HG03469 (cell line): ENCODE results near the gene BTN1A1.
"Not testable (repeated sequence)": the region's sequence is repeated elsewhere in the genome, so short reads cannot be mapped to it uniquely, and the experiment has no call there.

ENCODE experiments used
- ATAC-seq: cut with Tn5 transposase; IDR thresholded peaks from one replicate; pipeline ENCODE4 v1.9.1; 2021; ENCODE audit warnings: mild to moderate bottlenecking, moderate library complexity, moderate number of reproducible peaks; ENCODE audit not compliant: unreplicated experiment

BTN1A1 gene, protein sequence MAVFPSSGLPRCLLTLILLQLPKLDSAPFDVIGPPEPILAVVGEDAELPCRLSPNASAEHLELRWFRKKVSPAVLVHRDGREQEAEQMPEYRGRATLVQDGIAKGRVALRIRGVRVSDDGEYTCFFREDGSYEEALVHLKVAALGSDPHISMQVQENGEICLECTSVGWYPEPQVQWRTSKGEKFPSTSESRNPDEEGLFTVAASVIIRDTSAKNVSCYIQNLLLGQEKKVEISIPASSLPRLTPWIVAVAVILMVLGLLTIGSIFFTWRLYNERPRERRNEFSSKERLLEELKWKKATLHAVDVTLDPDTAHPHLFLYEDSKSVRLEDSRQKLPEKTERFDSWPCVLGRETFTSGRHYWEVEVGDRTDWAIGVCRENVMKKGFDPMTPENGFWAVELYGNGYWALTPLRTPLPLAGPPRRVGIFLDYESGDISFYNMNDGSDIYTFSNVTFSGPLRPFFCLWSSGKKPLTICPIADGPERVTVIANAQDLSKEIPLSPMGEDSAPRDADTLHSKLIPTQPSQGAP

GRCh38 chr6:26500102-26500501 is at the start of gene BTN1A1:
BTN1A1 (plus strand) TSS chr6:26500303; CDS start chr6:26501287, 984 bp downstream.
- no peak for ATAC-seq

DNA sequence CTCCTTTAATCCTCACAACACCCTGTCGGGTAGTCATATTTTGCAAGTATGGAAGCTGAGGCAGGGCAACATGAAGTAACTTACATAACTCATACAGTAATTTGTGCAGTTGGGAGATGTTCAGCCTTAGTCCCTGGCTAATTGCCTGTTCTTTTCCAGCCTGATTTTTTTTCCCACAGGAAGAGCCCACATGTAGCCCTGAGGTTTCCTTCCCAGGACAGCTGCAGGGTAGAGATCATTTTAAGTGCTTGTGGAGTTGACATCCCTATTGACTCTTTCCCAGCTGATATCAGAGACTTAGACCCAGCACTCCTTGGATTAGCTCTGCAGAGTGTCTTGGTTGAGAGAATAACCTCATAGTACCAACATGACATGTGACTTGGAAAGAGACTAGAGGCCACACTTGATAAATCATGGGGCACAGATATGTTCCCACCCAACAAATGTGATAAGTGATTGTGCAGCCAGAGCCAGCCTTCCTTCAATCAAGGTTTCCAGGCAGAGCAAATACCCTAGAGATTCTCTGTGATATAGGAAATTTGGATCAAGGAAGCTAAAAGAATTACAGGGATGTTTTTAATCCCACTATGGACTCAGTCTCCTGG is 47.4 kb upstream of the BTN1A1 start:
- no peak for ATAC-seq

DNA sequence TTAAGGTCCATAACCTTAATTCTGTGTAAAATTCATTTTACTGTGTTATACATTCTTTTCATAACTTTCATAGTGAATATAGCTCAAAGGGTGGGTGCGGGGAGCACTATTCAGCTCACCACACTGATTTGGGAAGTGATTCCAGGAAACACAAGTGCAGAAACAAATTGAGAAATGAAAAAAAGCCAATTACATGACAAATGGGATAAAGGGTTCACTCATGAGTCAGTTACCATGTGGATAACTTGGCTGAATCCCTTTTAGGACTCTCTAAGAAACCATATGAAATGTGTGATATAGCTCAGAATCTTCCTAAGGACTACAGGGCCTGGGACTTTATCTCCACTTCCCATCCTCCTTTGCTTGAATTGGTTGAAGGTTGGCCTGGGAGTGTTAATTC is 45.5 kb upstream of the BTN1A1 start:
- no peak for ATAC-seq

DNA sequence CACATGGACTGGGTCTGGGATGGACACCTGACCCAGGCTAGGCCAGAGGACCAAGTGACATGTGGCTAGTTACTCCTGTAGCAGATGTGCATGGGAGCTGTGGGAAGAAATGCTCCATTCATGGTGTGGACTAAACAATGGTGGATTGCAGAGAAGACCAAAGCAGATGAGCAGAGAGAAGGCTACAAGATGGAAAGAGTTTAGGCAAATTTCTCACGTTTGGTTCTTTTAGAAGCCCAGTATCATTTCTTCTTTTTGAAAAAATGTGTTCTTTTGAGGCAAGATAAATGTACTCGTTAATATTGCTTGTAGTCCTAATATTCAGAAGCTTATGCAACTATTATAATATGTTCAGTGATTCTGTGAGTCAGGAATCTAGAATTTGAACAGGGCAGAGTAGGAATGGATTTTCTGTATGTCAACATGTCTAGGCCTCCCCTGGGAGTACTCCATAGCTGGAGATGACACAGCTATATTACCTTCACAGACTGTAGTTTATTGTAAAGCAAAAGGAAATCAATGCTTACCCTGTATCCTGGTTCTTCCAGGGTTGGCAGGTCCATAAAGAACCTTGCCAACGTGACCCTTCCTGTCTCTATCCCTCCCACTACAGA is 44.6 kb upstream of the BTN1A1 start:
- no peak for ATAC-seq

DNA sequence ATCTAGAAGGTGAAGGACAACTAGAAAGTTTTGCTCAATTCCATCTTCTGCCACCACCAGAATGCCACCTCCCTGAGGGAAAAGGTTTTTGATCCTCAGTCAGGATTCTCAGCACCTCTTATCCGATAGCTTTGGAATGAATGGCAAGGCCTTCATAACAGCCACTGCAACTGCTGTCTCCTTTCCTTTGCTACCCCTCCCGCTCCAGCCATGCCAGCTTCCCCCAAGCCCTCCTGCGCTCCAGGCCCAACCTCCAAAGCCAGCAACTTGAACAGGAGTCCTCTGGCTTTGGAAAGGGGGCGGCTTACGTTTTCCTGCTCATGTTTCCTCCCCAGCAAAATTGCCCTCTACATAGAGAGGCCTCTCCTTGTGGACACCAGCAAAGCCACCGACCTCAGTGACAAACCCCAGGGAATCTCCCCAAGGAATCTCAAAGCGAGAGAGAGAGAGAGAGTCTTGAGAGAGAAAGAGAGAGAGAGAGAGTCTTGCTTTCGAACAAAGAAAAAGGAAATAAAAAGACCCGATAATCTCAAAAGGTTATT is 42.8 kb upstream of the BTN1A1 start:
- peak; percentile 9 for ATAC-seq

- ATAC-seq: peak; percentile 85
These were observed 42.1 kb upstream of the BTN1A1 start, which contains the start of gene BTN2A1 for GRCh38 chr6:26457806-26458688. BTN2A1 (plus strand) TSS chr6:26457955; CDS start chr6:26458637, 682 bp downstream.

GRCh38 chr6:26459023-26459810 is 40.9 kb upstream of the BTN1A1 start:
- ATAC-seq: no peak

DNA sequence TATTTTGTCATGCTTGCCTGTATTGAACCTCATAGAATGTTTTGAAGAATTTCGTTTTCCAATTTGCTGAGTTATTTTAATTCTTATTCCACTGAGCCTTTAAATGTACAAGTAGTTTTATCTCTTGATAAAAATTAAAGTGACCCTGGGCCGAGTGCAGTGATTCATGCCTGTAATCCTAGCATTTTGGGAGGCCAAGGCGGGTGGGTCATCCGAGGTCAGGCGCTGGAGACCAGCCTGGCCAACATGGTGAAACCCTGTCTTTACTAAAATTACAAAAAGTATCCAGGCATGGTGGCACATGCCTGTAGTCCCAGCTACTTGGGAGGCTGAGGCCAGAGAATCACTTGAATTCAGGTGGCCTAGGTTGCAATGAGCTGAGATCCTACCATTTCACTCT is 38.8 kb upstream of the BTN1A1 start:
- not testable (repeated sequence) for ATAC-seq

DNA sequence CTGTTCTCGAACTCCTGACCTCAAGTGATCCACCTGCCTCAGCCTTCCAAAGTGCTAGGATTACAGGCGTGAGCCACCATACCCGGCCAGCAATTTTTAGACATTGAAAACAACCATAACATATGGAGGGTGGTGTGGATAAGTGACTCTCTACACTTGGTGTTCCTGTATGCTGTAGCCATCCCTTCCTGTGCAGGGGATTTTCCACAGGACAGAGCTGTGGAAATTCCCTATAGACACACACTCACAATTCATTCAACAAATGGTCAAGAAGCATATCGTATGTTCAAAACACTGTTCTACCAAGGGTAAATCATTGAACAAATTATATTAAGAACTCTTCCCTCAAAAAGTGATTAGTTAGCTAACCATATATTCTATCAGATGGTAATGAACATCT is 36.1 kb upstream of the BTN1A1 start:
- no peak for ATAC-seq

GRCh38 chr6:26464416-26465131 is 35.5 kb upstream of the BTN1A1 start:
- ATAC-seq: no peak

DNA sequence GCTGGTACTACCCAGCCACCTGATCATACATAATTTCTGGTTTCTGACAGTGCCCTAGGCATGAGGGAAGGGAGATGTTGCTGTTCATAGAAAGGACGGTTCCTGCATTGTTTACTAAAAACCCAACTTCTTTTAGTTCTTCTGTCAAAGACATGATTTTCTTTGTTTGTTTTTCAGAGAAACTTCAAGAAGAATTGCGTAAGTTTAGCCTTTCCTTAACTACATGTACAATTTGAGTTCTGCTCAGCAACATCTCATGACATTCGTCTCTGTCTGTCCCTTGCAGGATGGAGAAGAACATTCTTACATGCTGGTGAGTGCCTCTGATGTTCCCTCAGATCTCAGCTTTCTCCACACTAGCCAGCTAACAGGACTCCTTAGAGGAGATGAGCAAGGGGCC is 34.3 kb upstream of the BTN1A1 start:
- ATAC-seq: no peak

DNA sequence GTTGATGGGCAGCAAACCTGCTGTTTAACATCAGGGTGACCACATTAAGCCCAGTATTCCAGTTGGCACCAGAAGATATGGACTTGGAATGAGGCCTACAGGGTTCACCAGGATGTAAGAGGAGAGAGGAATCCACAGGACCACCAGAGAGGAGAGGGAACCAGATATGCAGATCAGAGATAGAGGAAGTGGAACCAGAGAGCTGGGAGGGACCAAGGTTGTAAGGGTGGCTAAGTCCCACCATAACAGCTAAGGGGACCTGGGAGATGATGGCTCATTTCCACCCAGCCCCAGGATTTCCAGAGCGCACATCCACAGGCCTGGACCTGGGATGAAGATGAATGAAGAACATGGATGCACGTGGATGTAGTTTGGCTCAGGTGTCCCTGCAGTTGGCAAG is 31.3 kb upstream of the BTN1A1 start:
- ATAC-seq: no peak

DNA sequence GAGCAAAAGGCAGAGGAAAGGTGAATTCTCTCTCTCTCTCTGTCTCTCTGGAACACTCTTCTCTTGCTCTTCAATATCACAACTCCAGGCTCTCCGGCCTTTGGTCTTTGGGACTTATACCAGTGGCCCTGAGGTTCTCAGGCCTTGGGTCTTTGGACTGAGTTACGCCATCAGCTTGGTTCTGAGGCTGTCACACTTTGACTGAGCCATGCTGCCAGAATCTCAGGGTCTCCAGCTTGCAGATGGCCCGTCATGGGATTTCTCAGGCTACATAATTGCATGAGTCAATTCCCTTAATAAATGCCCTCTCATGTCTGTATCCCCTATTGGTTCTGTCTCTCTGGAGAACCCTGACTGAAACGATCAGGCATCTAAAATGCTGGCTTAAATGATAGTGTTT is 29.5 kb upstream of the BTN1A1 start:
- no peak for ATAC-seq

- ATAC-seq: no peak
These were observed 28.1 kb upstream of the BTN1A1 start for GRCh38 chr6:26471970-26472369.

DNA sequence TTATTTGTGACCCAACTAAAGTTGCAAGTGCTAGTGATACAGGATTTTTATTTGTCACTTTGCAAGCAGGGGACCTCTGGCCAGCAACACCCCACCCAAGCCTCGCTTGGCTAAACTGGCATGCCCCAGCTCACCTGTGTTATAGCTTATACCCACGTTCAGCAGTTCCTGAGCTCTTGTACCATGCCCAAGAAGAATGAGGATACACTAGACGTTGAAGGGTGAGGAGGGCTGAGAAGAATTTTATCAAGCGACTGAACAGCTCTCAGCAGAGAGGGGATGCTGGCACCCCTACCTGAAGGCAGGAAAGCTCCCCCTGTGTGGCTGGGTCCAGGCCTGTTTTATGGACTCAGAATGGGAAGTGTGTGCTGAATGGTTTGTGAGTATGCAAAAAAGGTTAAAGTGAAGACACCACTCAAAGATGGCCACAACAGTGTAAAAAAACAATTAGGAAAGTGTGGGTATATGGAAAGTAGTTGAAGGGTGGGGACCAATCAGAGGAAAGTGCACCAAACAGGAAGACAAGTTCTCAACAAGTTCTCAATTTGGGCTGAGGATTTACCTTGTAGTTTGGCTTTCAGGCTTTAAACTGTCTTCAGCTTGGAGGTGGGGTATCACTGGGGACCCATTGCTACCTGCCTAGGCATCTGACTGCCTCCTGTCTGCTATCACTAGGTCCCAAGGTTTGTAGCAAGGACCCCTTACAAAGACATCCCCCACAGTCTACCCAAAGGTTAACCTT is 27.4 kb upstream of the BTN1A1 start:
- ATAC-seq: no peak

GRCh38 chr6:26473429-26473757 is 26.7 kb upstream of the BTN1A1 start:
- ATAC-seq: no peak

DNA sequence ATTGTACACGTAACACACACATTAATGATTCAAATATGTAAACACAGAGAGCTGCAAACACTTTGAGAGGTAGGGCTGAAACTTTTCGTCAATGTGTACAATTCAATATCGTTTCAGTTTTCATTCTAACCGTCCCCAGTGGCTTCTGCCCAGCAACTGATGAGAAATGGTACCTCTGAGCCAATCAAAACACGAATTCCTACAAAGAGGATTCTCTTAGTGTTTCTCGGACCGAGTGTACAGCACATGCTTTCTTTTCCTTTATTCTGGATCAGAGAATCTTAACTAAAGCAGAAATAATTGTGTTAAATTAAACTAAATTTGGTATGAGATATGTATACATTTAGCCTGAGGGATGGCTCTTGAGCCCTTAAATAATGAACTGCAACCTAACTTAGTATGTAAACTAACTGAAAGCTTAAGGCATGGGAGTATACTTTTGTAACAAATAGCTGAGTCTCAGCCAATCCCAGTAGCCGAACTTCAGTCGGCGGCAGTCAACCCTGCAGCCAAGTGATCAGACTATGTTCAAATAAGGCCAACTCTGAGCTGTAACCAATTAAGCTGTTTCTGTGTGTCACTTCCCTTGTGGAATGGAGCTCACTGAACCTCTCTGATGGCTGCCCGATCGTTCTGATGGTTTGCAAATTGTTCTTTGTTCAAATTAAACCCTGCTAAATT is 26.2 kb upstream of the BTN1A1 start:
- ATAC-seq: peak; percentile 81

DNA sequence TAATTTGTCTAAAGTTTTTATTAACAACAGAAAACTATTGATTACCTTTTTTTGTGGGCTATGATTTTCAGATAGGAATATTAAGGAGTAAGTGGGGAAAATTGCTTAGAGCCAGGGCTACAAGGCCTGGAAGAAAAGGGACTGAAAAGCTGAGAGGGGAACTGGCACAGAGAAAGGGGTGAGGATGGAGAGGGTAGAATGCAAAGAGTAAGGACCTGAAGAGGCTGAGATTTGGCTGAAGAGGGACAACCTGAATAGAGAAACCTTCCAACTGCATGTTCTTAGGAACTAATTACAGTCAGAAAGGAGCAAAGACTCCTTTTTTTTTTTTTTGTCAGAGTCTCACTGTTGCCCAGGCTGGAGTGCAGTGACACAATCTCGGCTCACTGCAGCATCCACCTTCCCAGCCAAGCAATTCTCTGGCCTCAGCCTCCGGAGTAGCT is 25.6 kb upstream of the BTN1A1 start:
- no peak for ATAC-seq
